H1 (cell line): Measurements from ENCODE around the gene KLRC3. TPM values are rescaled to one million over a fixed set of nuclear protein-coding genes. Genes with fewer than 3 reads are reported as not detected.
A peak's percentile ranks its signal among the peaks of the same experiment; 100 is the strongest.

ENCODE experiments used
- CTCF ChIA-PET: fragments of 300-600 bp; sonication (Branson Sonifier 250); formaldehyde crosslinking; loops from one replicate; lab custom pipeline; 2021; ENCODE audit not compliant: partially characterized antibody; lab: Charles Lee
- POLR2A ChIA-PET: fragments of 300-600 bp; sonication (Branson Sonifier 250); formaldehyde crosslinking; loops from one replicate; lab custom pipeline; 2021; ENCODE audit warnings: inconsistent platforms; ENCODE audit not compliant: partially characterized antibody; lab: Charles Lee
- DNase-seq, 2 experiments: peaks; one replicate each; pipeline versions ENCODE4 v3.0.0 to v3.0.0-alpha.2; 2010 to 2022; ENCODE audit warnings: low spot score in 2 of 2, low read depth in 1 of 2, mixed read lengths in 1 of 2
- FAIRE-seq: peaks from 2 replicates; lab custom pipeline; 2011; peaks lifted over from hg19 to GRCh38; lab: Jason Lieb, UNC
- H2AFZ ChIP-seq: 2 replicates; pipeline ENCODE4 v1.8.1; 2012; ENCODE audit warnings: low read length, inconsistent platforms
- H2AK5ac ChIP-seq: 2 replicates; pipeline ENCODE4 v1.6.1; 2013; ENCODE audit warnings: low read depth, low read length
- H2BK120ac ChIP-seq: replicated peaks from 2 replicates; pipeline ENCODE3; 2013; ENCODE audit warnings: low read depth, low read length, inconsistent platforms
- H2BK12ac ChIP-seq: 2 replicates; pipeline ENCODE4 v1.6.1; 2013; ENCODE audit warnings: low read depth, low read length
- H2BK15ac ChIP-seq: 2 replicates; pipeline ENCODE4 v1.6.1; 2013; ENCODE audit warnings: low read length
- H2BK20ac ChIP-seq: 2 replicates; pipeline ENCODE4 v1.6.1; 2013; ENCODE audit warnings: low read length
- H2BK5ac ChIP-seq: 2 replicates; pipeline ENCODE4 v1.6.1; 2013; ENCODE audit warnings: low read depth, low read length
- H3K14ac ChIP-seq: 2 replicates; pipeline ENCODE4 v1.6.1; 2013; ENCODE audit warnings: inconsistent platforms; ENCODE audit not compliant: insufficient read length
- H3K18ac ChIP-seq: 2 replicates; pipeline ENCODE4 v1.6.1; 2013; ENCODE audit warnings: low read length; ENCODE audit errors: extremely low read depth
- H3K23ac ChIP-seq: 2 replicates; pipeline ENCODE4 v1.6.1; 2013; ENCODE audit warnings: inconsistent platforms; ENCODE audit not compliant: insufficient read length
- H3K23me2 ChIP-seq: 2 replicates; pipeline ENCODE4 v1.6.1; 2013; ENCODE audit warnings: low read depth, low read length
- H3K27ac ChIP-seq: 2 replicates; pipeline ENCODE4 v1.6.1; 2011; ENCODE audit warnings: low read depth, low read length, inconsistent platforms
- H3K27me3 ChIP-seq, 4 experiments: replicated peaks in 1 of 4; 1 replicate in 1 of 4; 2 replicates in 3 of 4; pipeline versions ENCODE4 v1.6.1 to v1.8.1; 2011 to 2013; ENCODE audit warnings: low read length in 3 of 4, mild to moderate bottlenecking in 3 of 4, inconsistent platforms in 2 of 4, mixed read lengths in 2 of 4, moderate library complexity in 1 of 4; ENCODE audit not compliant: control insufficient read depth in 3 of 4, insufficient read depth in 3 of 4; ENCODE audit errors: extremely low read depth in 1 of 4
- H3K36me3 ChIP-seq, 4 experiments: 2 replicates each; pipeline versions ENCODE4 v1.6.1 to v1.8.1; 2011 to 2013; ENCODE audit warnings: mild to moderate bottlenecking in 4 of 4, low read length in 3 of 4, moderate library complexity in 2 of 4, control low read depth in 1 of 4, inconsistent platforms in 1 of 4; ENCODE audit not compliant: insufficient read depth in 4 of 4, control insufficient read depth in 2 of 4
- H3K4ac ChIP-seq: replicated peaks from 2 replicates; pipeline ENCODE3; 2013; ENCODE audit warnings: low read length, low read depth, mixed read lengths, inconsistent platforms; ENCODE audit not compliant: insufficient read length
- H3K4me1 ChIP-seq, 4 experiments: replicated peaks in 1 of 4; 1 replicate in 1 of 4; 2 replicates in 3 of 4; pipeline versions ENCODE4 v1.6.1 to v1.8.1; 2011 to 2013; ENCODE audit warnings: low read length in 3 of 4, inconsistent platforms in 2 of 4, mixed read lengths in 1 of 4; ENCODE audit not compliant: insufficient read depth in 4 of 4, control insufficient read depth in 3 of 4
- H3K4me2 ChIP-seq, 2 experiments: 2 replicates each; pipeline versions ENCODE4 v1.6.1 to v1.8.1; 2011 to 2013; ENCODE audit warnings: low read depth in 2 of 2, low read length in 2 of 2, control low read depth in 1 of 2, inconsistent platforms in 1 of 2, mild to moderate bottlenecking in 1 of 2; ENCODE audit not compliant: insufficient read depth in 1 of 2
- H3K4me3 ChIP-seq, 4 experiments: fragments of 200-600, 300-600 bp in 1 of 4; sonication (generic), shearing (Covaris generic), sonication (Bioruptor Twin) in 1 of 4; 2 replicates each; pipeline versions ENCODE4 v1.5.1 to v1.8.1; 2011 to 2016; ENCODE audit warnings: low read length in 4 of 4, low read depth in 3 of 4, control low read depth in 2 of 4, inconsistent platforms in 2 of 4, mild to moderate bottlenecking in 2 of 4, mixed read lengths in 1 of 4, moderate library complexity in 1 of 4; ENCODE audit not compliant: insufficient read depth in 2 of 4; ENCODE audit errors: extremely low read depth in 1 of 4
- H3K56ac ChIP-seq: replicated peaks from 2 replicates; pipeline ENCODE3; 2013; ENCODE audit warnings: low read depth, mild to moderate bottlenecking, mixed read lengths, low read length, inconsistent platforms; ENCODE audit not compliant: insufficient read length
- H3K79me1 ChIP-seq: 2 replicates; pipeline ENCODE4 v1.6.1; 2013; ENCODE audit warnings: low read depth, low read length, control low read depth
- H3K79me2 ChIP-seq, 2 experiments: 2 replicates each; pipeline versions ENCODE4 v1.6.1 to v1.8.1; 2012 to 2013; ENCODE audit warnings: low read length in 2 of 2, mild to moderate bottlenecking in 2 of 2, inconsistent platforms in 1 of 2; ENCODE audit not compliant: insufficient read depth in 2 of 2, control insufficient read depth in 1 of 2
- H3K9ac ChIP-seq, 4 experiments: replicated peaks in 1 of 4; 1 replicate in 1 of 4; 2 replicates in 3 of 4; pipeline versions ENCODE4 v1.6.1 to v1.8.1; 2011 to 2013; ENCODE audit warnings: low read depth in 3 of 4, low read length in 3 of 4, control low read depth in 2 of 4, mild to moderate bottlenecking in 2 of 4, moderate library complexity in 2 of 4, inconsistent platforms in 1 of 4; ENCODE audit errors: extremely low read depth in 1 of 4
- H3K9me3 ChIP-seq, 2 experiments: 2 replicates each; pipeline versions ENCODE4 v1.6.1 to v1.8.1; 2012 to 2013; ENCODE audit warnings: mild to moderate bottlenecking in 2 of 2, moderate library complexity in 2 of 2, control low read depth in 1 of 2, inconsistent platforms in 1 of 2, low read depth in 1 of 2, low read length in 1 of 2, mixed read lengths in 1 of 2; ENCODE audit not compliant: insufficient read depth in 2 of 2
- H4K20me1 ChIP-seq, 2 experiments: replicated peaks in 1 of 2; 2 replicates each; pipeline versions ENCODE3 to v1.8.1; 2011 to 2013; ENCODE audit warnings: inconsistent platforms in 2 of 2, low read length in 2 of 2, mild to moderate bottlenecking in 1 of 2; ENCODE audit not compliant: insufficient read depth in 2 of 2, control insufficient read depth in 1 of 2
- H4K5ac ChIP-seq: 2 replicates; pipeline ENCODE4 v1.6.1; 2013; ENCODE audit warnings: low read length, low read depth, mixed read lengths, inconsistent platforms; ENCODE audit not compliant: insufficient read length
- H4K8ac ChIP-seq: 2 replicates; pipeline ENCODE4 v1.8.0; 2013; ENCODE audit warnings: mild to moderate bottlenecking, moderate library complexity, low read length, inconsistent platforms; ENCODE audit not compliant: insufficient read depth; ENCODE audit errors: extremely low read depth
- H4K91ac ChIP-seq: replicated peaks from 2 replicates; pipeline ENCODE3; 2013; ENCODE audit warnings: low read length, mixed read lengths, inconsistent platforms; ENCODE audit not compliant: insufficient read length
- ASH2L ChIP-seq: fragments of 200-600, 300-600 bp; sonication (generic); IDR thresholded peaks from one replicate; pipeline ENCODE4 v1.7.1; 2017; ENCODE audit warnings: low read length
- BACH1 ChIP-seq: IDR thresholded peaks from 2 replicates; pipeline ENCODE4 v1.6.1; 2012; ENCODE audit warnings: low read length, improper control_type of control experiment
- FOSL1 ChIP-seq: IDR thresholded peaks from 2 replicates; pipeline ENCODE4 v1.6.1; 2011; ENCODE audit warnings: mild to moderate bottlenecking, low read depth, low read length, moderate library complexity; ENCODE audit not compliant: insufficient read depth
- KDM4A ChIP-seq: IDR thresholded peaks from one replicate; pipeline ENCODE4 v1.7.1; 2012; ENCODE audit warnings: low read depth, mild to moderate bottlenecking, moderate library complexity, low read length, inconsistent platforms; ENCODE audit not compliant: severe bottlenecking
- RBBP5 ChIP-seq: IDR thresholded peaks from 2 replicates; pipeline ENCODE4 v1.7.1; 2012; ENCODE audit warnings: low read depth, mild to moderate bottlenecking, inconsistent platforms, low read length, moderate library complexity, borderline replicate concordance
- SAP30 ChIP-seq: fragments of 300-600 bp; sonication (generic); IDR thresholded peaks from 2 replicates; pipeline ENCODE4 v1.7.1; 2012; ENCODE audit warnings: low read length, moderate library complexity, mild to moderate bottlenecking, inconsistent platforms; ENCODE audit not compliant: insufficient read depth, insufficient replicate concordance
- SP1 ChIP-seq: IDR thresholded peaks from 2 replicates; pipeline ENCODE4 v1.6.1; 2011; ENCODE audit warnings: low read depth, low read length
- TAF1 ChIP-seq: IDR thresholded peaks from 2 replicates; pipeline ENCODE4 v1.6.1; 2011; ENCODE audit warnings: mild to moderate bottlenecking, low read depth, low read length
- TEAD4 ChIP-seq: IDR thresholded peaks from 2 replicates; pipeline ENCODE4 v1.6.1; 2012; ENCODE audit warnings: low read depth, low read length, inconsistent platforms, mixed read lengths
- WGBS, 2 experiments: shearing (Covaris generic) in 1 of 2; methylation state at CpG; one replicate each; pipeline versions ENCODE4 v1.1.6 to v1.1.7; 2013 to 2015; ENCODE audit warnings: low lambda C conversion rate in 2 of 2, mixed read lengths in 2 of 2, inconsistent platforms in 1 of 2, low coverage in 1 of 2, missing lambda C conversion rate in 1 of 2; ENCODE audit not compliant: insufficient replicate concordance in 2 of 2, insufficient coverage in 1 of 2, insufficient read length in 1 of 2; ENCODE audit errors: extremely low coverage in 1 of 2, missing lambda C conversion rate in 1 of 2; 5-methylcytosine and 5-hydroxymethylcytosine counted together
- polyA plus RNA-seq, 7 experiments: library from polyadenylated mRNA; depleted of rRNA in 3 of 7; stranded (reverse) in 5 of 7; unstranded in 2 of 7; fragments of >200 nt in 5 of 7; fragments of 200-250 nt in 2 of 7; gene quantifications; 1 replicate in 5 of 7; 2 replicates in 1 of 7; 4 replicates in 1 of 7; pipeline versions ENCODE4 v1.2.1 to v1.2.3, GENCODE V29; 2011 to 2013; ENCODE audit warnings: missing spikeins in 2 of 7, mixed read lengths in 2 of 7
- total RNA-seq: library from RNA; stranded (reverse); fragmentation: NEBNext Ultra II Directional; extraction: Animal tissue kit (Norgen Biotek cat#: 25700); gene quantifications from 2 replicates; pipeline ENCODE4 v1.2.1, GENCODE V29; 2021

The KLRC3 gene
- total and polyA plus RNA-seq, 2 of the 8 experiments (the other 6 are each of a cell fraction or from before 2014, with no cell fraction given), result not detected

- Histone ChIP-seq H2BK20ac (no peak overlapping the region), H3K23ac (no peak overlapping the region), H3K4ac (no peak overlapping the region), H4K5ac (peak overlapping the region; percentile 49), H3K4me3 (peak overlapping the region; percentile 34 to 63 (median 50)), H2BK5ac (peak overlapping the region; percentile 73), H3K36me3 (peaks cover 0 to 3% (median 0%) of the 10 kb centered on the region in 4 experiments; a peak in 1 of 8 replicates), H2AFZ (peak overlapping the region; percentile 91), H3K56ac (peak overlapping the region; percentile 52), H2BK15ac (no peak overlapping the region), H3K4me1 (peaks cover 14 to 33% (median 21%) of the 10 kb centered on the region in 4 experiments; a peak in 6 of 7 replicates), H3K79me1 (no peaks in the 10 kb centered on the region), H2AK5ac (no peak overlapping the region), H3K4me2 (peak overlapping the region; percentile 75 to 87), H4K20me1 (no peaks in the 10 kb centered on the region), H3K27me3 (no peaks in the 10 kb centered on the region), H2BK12ac (peak overlapping the region; percentile 99; the same call in 1 of the 2 replicates), H3K9ac (no peak overlapping the region; a peak in 1 of 7 replicates), H3K18ac (peak overlapping the region; percentile 64; the same call in 1 of the 2 replicates), H3K9me3 (peaks cover 4% of the 10 kb centered on the region in 2 experiments; a peak in 2 of 4 replicates), H4K91ac (peak overlapping the region; percentile 91), H3K14ac (no peak overlapping the region), H3K27ac (peak overlapping the region; percentile 16), H3K79me2 (no peaks in the 10 kb centered on the region), H4K8ac (no peak overlapping the region), H2BK120ac (peak overlapping the region; percentile 29), H3K23me2 (peaks cover 5% of the 10 kb centered on the region)
- FAIRE-seq (peak; percentile 57), DNase-seq (no peak)
- ChIA-PET POLR2A (interaction anchor here (0.7 to 1.2 kb wide), 2 partner anchors 168 to 358 kb away, joined by 3 read pairs; partner anchors contain the start of gene YBX3), CTCF (interaction anchor here (1.1 to 3.2 kb wide), 9 partner anchors 8 to 310 kb away, joined by 3 to 33 read pairs (median 8); partner anchors contain the start of gene MAGOHB)
- 9% methylated on average over 15 of the region's 15 CpGs; no CpG with 5 or more reads in 1 of the 2 experiments for WGBS, 2 experiments
- TF ChIP-seq SP1, result peak; percentile 64; the same call in 1 of the 2 replicates
- TF ChIP-seq SAP30, result peak; percentile 30
- TF ChIP-seq TAF1, result 0 out of 2 replicates have a peak, but pooled peaks have one; percentile 14
- peak; percentile 27 for TF ChIP-seq KDM4A
- TF ChIP-seq TEAD4, result no peak
- TF ChIP-seq ASH2L, result peak; percentile 95
- peak; percentile 86; the same call in 1 of the 2 replicates for TF ChIP-seq RBBP5
- peak; percentile 83; the same call in 1 of the 2 replicates for TF ChIP-seq FOSL1
- no peak for TF ChIP-seq BACH1
These were observed 55.4 kb downstream of the KLRC3 start for GRCh38 chr12:10364815-10365622.
